Adipocyte (in vitro differentiated cells): Measurements from ENCODE around the gene PPP2R5E.

Source experiments
- DNase-seq: peaks from one replicate; pipeline ENCODE4 v3.0.0-alpha.2; 2015; ENCODE audit warnings: low read depth
- H3K27me3 ChIP-seq: replicated peaks from 2 replicates; pipeline ENCODE4 v1.7.0; 2013; ENCODE audit warnings: mild to moderate bottlenecking, low read length, moderate library complexity; ENCODE audit not compliant: control insufficient read depth, insufficient read depth
- H3K36me3 ChIP-seq: 2 replicates; pipeline ENCODE4 v1.7.0; 2013; ENCODE audit warnings: low read length, mild to moderate bottlenecking, moderate library complexity; ENCODE audit not compliant: control insufficient read depth, insufficient read depth, severe bottlenecking
- H3K4me1 ChIP-seq: 2 replicates; pipeline ENCODE4 v1.7.0; 2013; ENCODE audit warnings: mild to moderate bottlenecking, low read length, moderate library complexity; ENCODE audit not compliant: control insufficient read depth, insufficient read depth
- H3K4me3 ChIP-seq: 2 replicates; pipeline ENCODE4 v1.7.0; 2013; ENCODE audit warnings: mild to moderate bottlenecking, low read length, moderate library complexity
- H3K9ac ChIP-seq: 2 replicates; pipeline ENCODE4 v1.7.0; 2013; ENCODE audit warnings: mild to moderate bottlenecking, low read length, moderate library complexity
- H3K9me3 ChIP-seq: 2 replicates; pipeline ENCODE4 v1.7.0; 2013; ENCODE audit warnings: mild to moderate bottlenecking, low read length, moderate library complexity; ENCODE audit not compliant: control insufficient read depth

PPP2R5E gene

DNA sequence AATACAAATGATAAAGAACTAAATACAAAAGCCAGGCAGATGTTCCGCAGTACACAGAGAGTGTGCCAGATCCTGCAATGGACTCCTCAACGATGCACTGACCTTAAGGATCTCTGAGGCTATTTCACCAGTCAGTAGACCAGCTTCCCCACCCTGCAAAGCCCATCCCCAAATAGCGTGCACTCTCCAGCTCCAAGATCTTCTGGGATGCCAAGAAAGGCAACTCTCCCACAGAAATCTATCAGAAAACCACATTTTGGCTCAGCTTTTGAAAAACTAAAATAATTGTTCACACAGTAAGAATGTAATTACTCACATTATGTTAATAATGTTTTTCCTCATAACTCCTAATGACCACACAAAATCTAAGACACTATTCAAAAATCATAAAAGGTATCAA, 90.4 kb downstream of the PPP2R5E start:
- Histone ChIP-seq H3K4me1 (peaks cover 13% of the 10 kb centered on the region), H3K9ac (no peak overlapping the region)

DNA sequence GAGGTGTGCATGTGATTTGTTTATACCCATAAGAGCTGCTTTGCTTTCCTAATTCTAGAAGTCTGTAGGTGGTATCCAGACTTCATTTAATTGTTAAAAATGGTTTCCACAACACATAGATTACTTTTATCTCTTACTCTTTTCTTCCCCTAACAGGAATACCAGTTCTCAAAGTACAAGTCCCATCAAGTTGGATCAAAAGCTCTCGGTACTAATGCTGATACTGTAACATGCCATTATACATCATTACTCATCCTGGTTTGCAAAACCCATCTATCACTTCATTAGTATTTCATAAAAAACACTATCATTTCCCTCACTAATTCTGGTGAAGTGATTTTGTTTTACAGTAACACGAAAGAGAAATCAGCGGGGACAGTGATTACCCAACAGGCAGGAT, 94.3 kb downstream of the PPP2R5E start:
- Histone ChIP-seq H3K4me3 (no peak overlapping the region), H3K27me3 (no peaks in the 10 kb centered on the region), H3K4me1 (peaks cover 6% of the 10 kb centered on the region), H3K9me3 (no peaks in the 10 kb centered on the region), H3K36me3 (peaks cover 8% of the 10 kb centered on the region), H3K9ac (no peak overlapping the region)
- no peak for DNase-seq

More for the DNA sequence above, 90.4 kb downstream of the PPP2R5E start:
- Histone ChIP-seq H3K4me3 (no peak overlapping the region), H3K36me3 (peaks cover 8% of the 10 kb centered on the region), H3K27me3 (no peaks in the 10 kb centered on the region), H3K9me3 (no peaks in the 10 kb centered on the region)
- no peak for DNase-seq

DNA sequence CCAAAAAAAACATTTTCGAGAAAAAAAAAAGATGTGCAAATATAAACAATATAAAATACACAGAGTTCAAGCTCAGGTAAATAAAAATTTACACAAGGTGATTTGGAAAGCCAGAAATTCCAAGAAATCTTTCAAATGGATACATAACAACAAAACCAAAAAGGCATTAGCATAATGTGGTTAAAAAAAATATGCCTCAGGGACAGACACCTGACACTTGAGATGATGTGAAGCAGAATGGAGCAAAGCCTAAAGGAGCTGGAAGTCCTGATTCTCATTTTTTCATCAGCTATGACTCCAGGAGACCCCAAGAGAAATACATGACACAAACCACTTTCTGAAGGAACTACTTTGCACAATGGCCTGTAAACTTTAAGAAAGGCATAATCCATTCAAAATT, 98.6 kb downstream of the PPP2R5E start:
- Histone ChIP-seq H3K4me3 (no peak overlapping the region), H3K4me1 (no peaks in the 10 kb centered on the region), H3K36me3 (no peaks in the 10 kb centered on the region), H3K27me3 (no peaks in the 10 kb centered on the region), H3K9ac (no peak overlapping the region), H3K9me3 (no peaks in the 10 kb centered on the region)
- no peak for DNase-seq

DNA sequence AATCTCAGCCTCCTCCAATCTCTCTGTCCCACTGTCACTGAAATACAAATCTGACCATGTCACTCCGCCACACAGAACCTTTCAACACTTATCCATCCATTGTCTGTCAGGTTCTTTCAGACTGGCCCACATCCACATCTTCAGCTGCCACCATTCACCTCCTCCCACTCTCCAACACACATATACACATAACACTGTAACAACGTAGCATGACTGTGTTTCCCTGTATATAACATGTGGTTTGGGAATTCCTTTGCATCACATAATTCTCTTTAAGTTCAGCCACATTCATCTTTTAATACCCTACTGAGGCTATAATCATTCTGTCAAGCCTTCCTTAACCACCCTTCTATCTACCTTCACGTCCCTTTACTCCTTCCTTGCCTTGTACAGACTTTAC, 99.2 kb downstream of the PPP2R5E start:
- no peak overlapping the region for H3K4me3 ChIP-seq

GRCh38 chr14:63443361-63443760, 99.8 kb downstream of the PPP2R5E start:
- H3K36me3 ChIP-seq: no peaks in the 10 kb centered on the region
- peaks cover 6% of the 10 kb centered on the region for H3K4me1 ChIP-seq
- H3K4me3 ChIP-seq: no peak overlapping the region
- H3K27me3 ChIP-seq: no peaks in the 10 kb centered on the region
- no peak overlapping the region for H3K9ac ChIP-seq
- H3K9me3 ChIP-seq: no peaks in the 10 kb centered on the region
- DNase-seq: no peak

More for the DNA sequence above, 99.2 kb downstream of the PPP2R5E start:
- Histone ChIP-seq H3K36me3 (no peaks in the 10 kb centered on the region), H3K9ac (no peak overlapping the region), H3K27me3 (no peaks in the 10 kb centered on the region), H3K9me3 (no peaks in the 10 kb centered on the region), H3K4me1 (peaks cover under 1% of the 10 kb centered on the region)
- DNase-seq: no peak

GRCh38 chr14:63438065-63438757, 105.0 kb downstream of the PPP2R5E start:
- DNase-seq: peak; percentile 91
- peak overlapping the region; percentile 77 for H3K4me3 ChIP-seq
- no peaks in the 10 kb centered on the region for H3K27me3 ChIP-seq
- no peaks in the 10 kb centered on the region for H3K36me3 ChIP-seq
- H3K4me1 ChIP-seq: peaks cover 49% of the 10 kb centered on the region
- no peaks in the 10 kb centered on the region for H3K9me3 ChIP-seq
- H3K9ac ChIP-seq: peak overlapping the region; percentile 72

DNA sequence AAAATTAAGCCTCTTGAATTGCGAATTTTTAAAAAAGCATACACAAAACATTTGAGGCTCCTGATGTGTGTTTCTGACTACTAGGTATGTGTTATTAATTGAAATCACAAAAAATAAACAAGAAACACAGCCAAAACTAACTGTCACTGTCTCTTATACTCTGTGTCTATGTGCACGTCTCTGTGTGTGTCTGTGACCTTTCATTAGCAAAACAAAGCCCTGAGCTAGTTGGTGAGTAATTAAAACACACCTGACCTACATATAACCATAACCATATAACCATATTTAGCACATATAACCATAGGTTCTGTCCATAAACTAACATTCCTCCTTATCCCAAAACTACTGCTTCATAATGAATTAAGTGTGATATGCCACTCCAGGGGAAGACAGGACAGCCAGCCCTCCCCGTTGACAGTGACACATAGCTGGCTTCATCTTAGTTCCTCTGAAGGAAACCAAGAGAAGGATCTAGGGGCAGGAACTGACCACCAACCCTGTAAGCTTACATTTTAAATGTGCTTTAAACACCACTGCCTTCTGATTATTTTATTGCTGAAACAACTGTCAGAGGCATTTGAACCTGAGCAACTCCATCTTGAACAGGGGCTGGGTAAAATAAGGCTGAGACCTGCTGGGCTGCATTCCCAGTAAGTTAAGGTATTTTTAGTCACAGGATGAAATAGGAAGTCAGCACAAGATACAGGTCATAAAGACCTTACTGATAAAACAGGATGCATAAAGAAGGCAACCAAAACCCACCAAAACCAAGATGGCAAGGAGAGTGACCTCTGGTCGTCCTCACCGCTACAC, 106.7 kb downstream of the PPP2R5E start:
- H3K27me3 ChIP-seq: no peaks in the 10 kb centered on the region
- H3K4me1 ChIP-seq: peaks cover 49% of the 10 kb centered on the region
- no peaks in the 10 kb centered on the region for H3K36me3 ChIP-seq
- H3K9me3 ChIP-seq: no peaks in the 10 kb centered on the region
- DNase-seq: no peak
- H3K9ac ChIP-seq: peak overlapping the region; percentile 23
- peak overlapping the region; percentile 47 for H3K4me3 ChIP-seq

DNA sequence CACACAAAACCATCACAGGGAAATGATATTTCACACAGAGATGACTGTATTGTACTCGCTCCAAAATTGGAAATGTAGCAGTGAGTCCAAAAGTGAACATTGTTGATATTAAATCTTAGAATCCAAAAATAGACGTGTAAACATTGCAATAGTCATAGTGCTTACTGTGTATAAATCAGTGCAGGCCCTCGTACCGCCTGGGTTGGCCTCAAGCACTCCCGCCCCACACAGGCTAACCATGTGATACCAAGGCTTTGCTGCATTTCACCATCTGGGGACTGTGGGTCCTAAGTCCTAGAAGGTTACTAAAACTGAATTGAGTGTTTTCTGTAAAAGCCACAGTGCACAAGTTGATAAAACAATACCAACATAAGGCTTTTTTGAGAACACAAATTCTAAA, 107.3 kb downstream of the PPP2R5E start:
- Histone ChIP-seq H3K27me3 (no peaks in the 10 kb centered on the region), H3K36me3 (no peaks in the 10 kb centered on the region), H3K4me1 (peaks cover 49% of the 10 kb centered on the region), H3K4me3 (peak overlapping the region; percentile 47), H3K9ac (peak overlapping the region; percentile 27), H3K9me3 (no peaks in the 10 kb centered on the region)
- peak; percentile 86 for DNase-seq

DNA sequence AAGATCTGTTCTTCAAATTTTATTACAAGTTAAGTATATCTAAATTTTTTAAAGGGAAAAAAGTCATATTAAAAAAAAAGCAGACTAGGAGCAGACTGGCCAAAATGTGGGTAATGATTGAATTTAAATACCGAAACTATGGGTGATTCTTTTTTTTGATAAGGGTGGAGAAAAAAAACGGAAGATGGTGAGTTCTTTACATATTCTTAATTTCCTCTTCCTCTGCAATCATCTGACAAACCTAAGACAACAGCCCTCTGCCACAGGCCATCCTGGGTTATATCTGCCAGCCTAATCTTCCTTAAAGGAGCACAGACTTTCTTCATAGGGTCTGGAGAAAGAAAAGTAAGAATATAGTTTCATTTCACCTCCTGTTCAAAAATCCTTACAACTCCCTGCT, 108.0 kb downstream of the PPP2R5E start:
- Histone ChIP-seq H3K4me3 (peak overlapping the region; percentile 47), H3K9me3 (no peaks in the 10 kb centered on the region), H3K4me1 (peaks cover 49% of the 10 kb centered on the region), H3K9ac (peak overlapping the region; percentile 27), H3K27me3 (no peaks in the 10 kb centered on the region), H3K36me3 (no peaks in the 10 kb centered on the region)
- no peak for DNase-seq

DNA sequence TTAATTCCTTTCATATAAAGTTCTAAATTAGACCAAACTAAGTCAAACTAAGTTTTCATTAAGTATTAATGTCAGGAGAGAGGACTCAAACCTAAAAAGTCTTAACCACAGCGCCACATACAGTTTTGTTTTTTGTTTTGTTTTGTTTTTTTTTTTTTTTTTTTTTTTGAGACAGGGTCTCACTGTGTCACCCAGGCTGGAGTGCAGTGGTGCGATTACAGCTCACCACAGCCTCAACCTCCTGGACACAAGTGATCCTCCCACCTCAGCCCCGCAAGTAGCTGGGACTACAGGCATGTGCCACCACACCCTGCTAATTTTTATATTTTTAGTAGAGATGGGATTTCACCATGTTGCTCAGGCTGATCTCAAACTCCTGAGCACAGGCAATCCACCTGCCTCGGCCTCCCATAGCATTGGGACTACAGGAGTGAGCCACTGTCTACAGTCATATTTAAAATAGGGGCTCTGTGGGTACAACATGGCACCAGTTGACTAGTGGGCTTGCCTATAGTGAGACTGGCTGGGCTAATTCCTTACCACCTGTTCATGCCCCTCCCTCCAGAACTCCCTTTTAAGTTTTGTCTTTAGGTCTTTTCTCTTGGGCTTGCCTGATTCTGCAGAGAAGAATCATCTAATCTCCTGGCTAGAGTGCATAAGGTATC, 110.2 kb downstream of the PPP2R5E start:
- H3K36me3 ChIP-seq: no peaks in the 10 kb centered on the region
- no peak overlapping the region for H3K4me3 ChIP-seq
- H3K27me3 ChIP-seq: no peaks in the 10 kb centered on the region
- no peaks in the 10 kb centered on the region for H3K9me3 ChIP-seq
- no peak for DNase-seq
- H3K4me1 ChIP-seq: peaks cover 39% of the 10 kb centered on the region
- H3K9ac ChIP-seq: no peak overlapping the region

DNA sequence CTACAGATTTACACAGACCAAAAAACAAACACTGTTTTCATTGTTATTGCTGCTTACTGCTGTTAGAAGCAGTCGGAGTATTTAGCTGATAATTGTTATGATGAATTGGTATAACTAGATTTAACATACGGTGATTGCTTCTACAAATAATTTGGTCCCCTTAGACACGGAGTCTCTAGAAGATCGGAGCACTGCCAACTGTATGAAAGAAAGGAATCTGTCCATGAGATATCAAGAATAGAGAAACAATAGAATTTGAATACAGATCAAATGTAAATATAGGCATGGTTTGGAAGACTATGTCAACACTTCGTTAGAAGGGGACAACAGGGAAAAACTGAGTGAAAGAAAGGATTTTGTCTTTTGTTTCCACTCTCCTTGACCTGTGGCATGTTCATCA, 110.9 kb downstream of the PPP2R5E start:
- Histone ChIP-seq H3K36me3 (no peaks in the 10 kb centered on the region), H3K4me1 (peaks cover 31% of the 10 kb centered on the region), H3K9me3 (no peaks in the 10 kb centered on the region), H3K4me3 (no peak overlapping the region), H3K9ac (no peak overlapping the region), H3K27me3 (no peaks in the 10 kb centered on the region)
- DNase-seq: no peak
